H1 (cell line): ENCODE data around the gene HDLBP. TPM values are rescaled to one million over a fixed set of nuclear protein-coding genes. Genes with fewer than 3 reads are reported as not detected.

ENCODE experiments used
- CTCF ChIA-PET: fragments of 300-600 bp; sonication (Branson Sonifier 250); formaldehyde crosslinking; loops from one replicate; lab custom pipeline; 2021; ENCODE audit not compliant: partially characterized antibody; lab: Charles Lee
- POLR2A ChIA-PET: fragments of 300-600 bp; sonication (Branson Sonifier 250); formaldehyde crosslinking; loops from one replicate; lab custom pipeline; 2021; ENCODE audit warnings: inconsistent platforms; ENCODE audit not compliant: partially characterized antibody; lab: Charles Lee
- DNase-seq, 2 experiments: peaks; one replicate each; pipeline versions ENCODE4 v3.0.0 to v3.0.0-alpha.2; 2010 to 2022; ENCODE audit warnings: low spot score in 2 of 2, low read depth in 1 of 2, mixed read lengths in 1 of 2
- FAIRE-seq: peaks from 2 replicates; lab custom pipeline; 2011; peaks lifted over from hg19 to GRCh38; lab: Jason Lieb, UNC
- H2AFZ ChIP-seq: 2 replicates; pipeline ENCODE4 v1.8.1; 2012; ENCODE audit warnings: low read length, inconsistent platforms
- H2AK5ac ChIP-seq: 2 replicates; pipeline ENCODE4 v1.6.1; 2013; ENCODE audit warnings: low read depth, low read length
- H2BK120ac ChIP-seq: replicated peaks from 2 replicates; pipeline ENCODE3; 2013; ENCODE audit warnings: low read depth, low read length, inconsistent platforms
- H2BK12ac ChIP-seq: 2 replicates; pipeline ENCODE4 v1.6.1; 2013; ENCODE audit warnings: low read depth, low read length
- H2BK15ac ChIP-seq: 2 replicates; pipeline ENCODE4 v1.6.1; 2013; ENCODE audit warnings: low read length
- H2BK20ac ChIP-seq: 2 replicates; pipeline ENCODE4 v1.6.1; 2013; ENCODE audit warnings: low read length
- H2BK5ac ChIP-seq: 2 replicates; pipeline ENCODE4 v1.6.1; 2013; ENCODE audit warnings: low read depth, low read length
- H3K14ac ChIP-seq: 2 replicates; pipeline ENCODE4 v1.6.1; 2013; ENCODE audit warnings: inconsistent platforms; ENCODE audit not compliant: insufficient read length
- H3K18ac ChIP-seq: 2 replicates; pipeline ENCODE4 v1.6.1; 2013; ENCODE audit warnings: low read length; ENCODE audit errors: extremely low read depth
- H3K23ac ChIP-seq: 2 replicates; pipeline ENCODE4 v1.6.1; 2013; ENCODE audit warnings: inconsistent platforms; ENCODE audit not compliant: insufficient read length
- H3K23me2 ChIP-seq: 2 replicates; pipeline ENCODE4 v1.6.1; 2013; ENCODE audit warnings: low read depth, low read length
- H3K27ac ChIP-seq: 2 replicates; pipeline ENCODE4 v1.6.1; 2011; ENCODE audit warnings: low read depth, low read length, inconsistent platforms
- H3K27me3 ChIP-seq, 4 experiments: replicated peaks in 1 of 4; 1 replicate in 1 of 4; 2 replicates in 3 of 4; pipeline versions ENCODE4 v1.6.1 to v1.8.1; 2011 to 2013; ENCODE audit warnings: low read length in 3 of 4, mild to moderate bottlenecking in 3 of 4, inconsistent platforms in 2 of 4, mixed read lengths in 2 of 4, moderate library complexity in 1 of 4; ENCODE audit not compliant: control insufficient read depth in 3 of 4, insufficient read depth in 3 of 4; ENCODE audit errors: extremely low read depth in 1 of 4
- H3K36me3 ChIP-seq, 4 experiments: 2 replicates each; pipeline versions ENCODE4 v1.6.1 to v1.8.1; 2011 to 2013; ENCODE audit warnings: mild to moderate bottlenecking in 4 of 4, low read length in 3 of 4, moderate library complexity in 2 of 4, control low read depth in 1 of 4, inconsistent platforms in 1 of 4; ENCODE audit not compliant: insufficient read depth in 4 of 4, control insufficient read depth in 2 of 4
- H3K4ac ChIP-seq: replicated peaks from 2 replicates; pipeline ENCODE3; 2013; ENCODE audit warnings: low read length, low read depth, mixed read lengths, inconsistent platforms; ENCODE audit not compliant: insufficient read length
- H3K4me1 ChIP-seq, 4 experiments: replicated peaks in 1 of 4; 1 replicate in 1 of 4; 2 replicates in 3 of 4; pipeline versions ENCODE4 v1.6.1 to v1.8.1; 2011 to 2013; ENCODE audit warnings: low read length in 3 of 4, inconsistent platforms in 2 of 4, mixed read lengths in 1 of 4; ENCODE audit not compliant: insufficient read depth in 4 of 4, control insufficient read depth in 3 of 4
- H3K4me2 ChIP-seq, 2 experiments: 2 replicates each; pipeline versions ENCODE4 v1.6.1 to v1.8.1; 2011 to 2013; ENCODE audit warnings: low read depth in 2 of 2, low read length in 2 of 2, control low read depth in 1 of 2, inconsistent platforms in 1 of 2, mild to moderate bottlenecking in 1 of 2; ENCODE audit not compliant: insufficient read depth in 1 of 2
- H3K4me3 ChIP-seq, 4 experiments: fragments of 200-600, 300-600 bp in 1 of 4; sonication (generic), shearing (Covaris generic), sonication (Bioruptor Twin) in 1 of 4; 2 replicates each; pipeline versions ENCODE4 v1.5.1 to v1.8.1; 2011 to 2016; ENCODE audit warnings: low read length in 4 of 4, low read depth in 3 of 4, control low read depth in 2 of 4, inconsistent platforms in 2 of 4, mild to moderate bottlenecking in 2 of 4, mixed read lengths in 1 of 4, moderate library complexity in 1 of 4; ENCODE audit not compliant: insufficient read depth in 2 of 4; ENCODE audit errors: extremely low read depth in 1 of 4
- H3K56ac ChIP-seq: replicated peaks from 2 replicates; pipeline ENCODE3; 2013; ENCODE audit warnings: low read depth, mild to moderate bottlenecking, mixed read lengths, low read length, inconsistent platforms; ENCODE audit not compliant: insufficient read length
- H3K79me1 ChIP-seq: 2 replicates; pipeline ENCODE4 v1.6.1; 2013; ENCODE audit warnings: low read depth, low read length, control low read depth
- H3K79me2 ChIP-seq, 2 experiments: 2 replicates each; pipeline versions ENCODE4 v1.6.1 to v1.8.1; 2012 to 2013; ENCODE audit warnings: low read length in 2 of 2, mild to moderate bottlenecking in 2 of 2, inconsistent platforms in 1 of 2; ENCODE audit not compliant: insufficient read depth in 2 of 2, control insufficient read depth in 1 of 2
- H3K9ac ChIP-seq, 4 experiments: replicated peaks in 1 of 4; 1 replicate in 1 of 4; 2 replicates in 3 of 4; pipeline versions ENCODE4 v1.6.1 to v1.8.1; 2011 to 2013; ENCODE audit warnings: low read depth in 3 of 4, low read length in 3 of 4, control low read depth in 2 of 4, mild to moderate bottlenecking in 2 of 4, moderate library complexity in 2 of 4, inconsistent platforms in 1 of 4; ENCODE audit errors: extremely low read depth in 1 of 4
- H3K9me3 ChIP-seq, 2 experiments: 2 replicates each; pipeline versions ENCODE4 v1.6.1 to v1.8.1; 2012 to 2013; ENCODE audit warnings: mild to moderate bottlenecking in 2 of 2, moderate library complexity in 2 of 2, control low read depth in 1 of 2, inconsistent platforms in 1 of 2, low read depth in 1 of 2, low read length in 1 of 2, mixed read lengths in 1 of 2; ENCODE audit not compliant: insufficient read depth in 2 of 2
- H4K20me1 ChIP-seq, 2 experiments: replicated peaks in 1 of 2; 2 replicates each; pipeline versions ENCODE3 to v1.8.1; 2011 to 2013; ENCODE audit warnings: inconsistent platforms in 2 of 2, low read length in 2 of 2, mild to moderate bottlenecking in 1 of 2; ENCODE audit not compliant: insufficient read depth in 2 of 2, control insufficient read depth in 1 of 2
- H4K5ac ChIP-seq: 2 replicates; pipeline ENCODE4 v1.6.1; 2013; ENCODE audit warnings: low read length, low read depth, mixed read lengths, inconsistent platforms; ENCODE audit not compliant: insufficient read length
- H4K8ac ChIP-seq: 2 replicates; pipeline ENCODE4 v1.8.0; 2013; ENCODE audit warnings: mild to moderate bottlenecking, moderate library complexity, low read length, inconsistent platforms; ENCODE audit not compliant: insufficient read depth; ENCODE audit errors: extremely low read depth
- H4K91ac ChIP-seq: replicated peaks from 2 replicates; pipeline ENCODE3; 2013; ENCODE audit warnings: low read length, mixed read lengths, inconsistent platforms; ENCODE audit not compliant: insufficient read length
- CEBPB ChIP-seq: IDR thresholded peaks from 2 replicates; pipeline ENCODE4 v1.6.1; 2012; ENCODE audit warnings: low read depth, low read length
- JUND ChIP-seq: IDR thresholded peaks from 2 replicates; pipeline ENCODE4 v1.6.1; 2011; ENCODE audit warnings: mild to moderate bottlenecking, improper control_type of control experiment, low read length
- KDM1A ChIP-seq: fragments of 200-600, 300-600 bp; sonication (generic); IDR thresholded peaks from 2 replicates; pipeline ENCODE4 v1.7.1; 2016; ENCODE audit warnings: mild to moderate bottlenecking, low read length, borderline replicate concordance
- PHF8 ChIP-seq: fragments of 200-600 bp; sonication (generic); conservative IDR thresholded peaks from 2 replicates; pipeline ENCODE4 v1.7.1; 2012; ENCODE audit warnings: low read depth, mild to moderate bottlenecking, inconsistent platforms, low read length, moderate library complexity
- SIN3A ChIP-seq, 2 experiments: IDR thresholded peaks in 1 of 2; conservative IDR thresholded peaks in 1 of 2; 2 replicates each; pipeline ENCODE4 v1.6.1; 2011 to 2012; ENCODE audit warnings: low read length in 2 of 2, improper control_type of control experiment in 1 of 2, low read depth in 1 of 2, mild to moderate bottlenecking in 1 of 2
- WGBS, 2 experiments: shearing (Covaris generic) in 1 of 2; methylation state at CpG; one replicate each; pipeline versions ENCODE4 v1.1.6 to v1.1.7; 2013 to 2015; ENCODE audit warnings: low lambda C conversion rate in 2 of 2, mixed read lengths in 2 of 2, inconsistent platforms in 1 of 2, low coverage in 1 of 2, missing lambda C conversion rate in 1 of 2; ENCODE audit not compliant: insufficient replicate concordance in 2 of 2, insufficient coverage in 1 of 2, insufficient read length in 1 of 2; ENCODE audit errors: extremely low coverage in 1 of 2, missing lambda C conversion rate in 1 of 2; 5-methylcytosine and 5-hydroxymethylcytosine counted together
- polyA plus RNA-seq, 7 experiments: library from polyadenylated mRNA; depleted of rRNA in 3 of 7; stranded (reverse) in 5 of 7; unstranded in 2 of 7; fragments of >200 nt in 5 of 7; fragments of 200-250 nt in 2 of 7; gene quantifications; 1 replicate in 5 of 7; 2 replicates in 1 of 7; 4 replicates in 1 of 7; pipeline versions ENCODE4 v1.2.1 to v1.2.3, GENCODE V29; 2011 to 2013; ENCODE audit warnings: missing spikeins in 2 of 7, mixed read lengths in 2 of 7
- total RNA-seq: library from RNA; stranded (reverse); fragmentation: NEBNext Ultra II Directional; extraction: Animal tissue kit (Norgen Biotek cat#: 25700); gene quantifications from 2 replicates; pipeline ENCODE4 v1.2.1, GENCODE V29; 2021

Gene HDLBP
- total and polyA plus RNA-seq, 2 of the 8 experiments (the other 6 are each of a cell fraction or from before 2014, with no cell fraction given) = 185 to 360 TPM

DNA sequence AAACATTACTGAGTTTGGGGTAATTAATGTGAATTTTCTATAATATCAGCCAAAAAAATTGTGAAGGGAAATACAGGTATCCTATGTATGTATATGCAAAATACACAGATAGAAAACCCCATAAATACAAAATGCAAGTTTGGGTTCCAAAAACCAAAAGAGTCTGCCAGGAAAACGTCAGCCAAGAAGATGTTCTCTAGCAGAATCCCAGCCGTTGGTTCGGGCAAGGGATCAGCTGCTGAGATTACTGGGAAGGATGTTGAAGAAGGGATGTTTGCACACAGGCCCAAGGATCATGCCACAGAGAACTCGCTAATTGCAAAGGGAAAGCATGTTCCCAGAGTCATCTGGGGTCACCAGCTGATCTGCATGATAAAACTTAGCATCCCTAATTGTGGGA, 136.5 kb downstream of the HDLBP start:
- Histone ChIP-seq H4K8ac (no peak overlapping the region), H3K4me3 (no peak overlapping the region), H3K56ac (no peak overlapping the region), H4K91ac (no peak overlapping the region), H2AFZ (no peak overlapping the region), H3K79me2 (no peaks in the 10 kb centered on the region), H2BK12ac (no peak overlapping the region), H3K23ac (no peak overlapping the region), H3K9me3 (no peaks in the 10 kb centered on the region), H2AK5ac (no peak overlapping the region), H3K14ac (no peak overlapping the region), H3K27me3 (no peaks in the 10 kb centered on the region), H3K79me1 (no peaks in the 10 kb centered on the region), H2BK120ac (no peak overlapping the region), H3K4me1 (no peaks in the 10 kb centered on the region), H2BK15ac (no peak overlapping the region), H2BK5ac (no peak overlapping the region), H4K5ac (no peak overlapping the region), H3K23me2 (no peaks in the 10 kb centered on the region), H3K4ac (no peak overlapping the region), H4K20me1 (peaks cover 0 to 3% of the 10 kb centered on the region in 2 experiments), H2BK20ac (no peak overlapping the region), H3K4me2 (no peak overlapping the region), H3K18ac (no peak overlapping the region), H3K27ac (no peak overlapping the region), H3K9ac (no peak overlapping the region), H3K36me3 (no peaks in the 10 kb centered on the region)
- WGBS, 2 experiments = 69% methylated on average over 4 of the region's 4 CpGs; no CpG with 5 or more reads in 1 of the 2 experiments
- TF ChIP-seq SIN3A (conservative IDR thresholded peaks at IDR 0.05 in 1 of 2, IDR thresholded peaks at IDR 0.05 in 1 of 2; ENCODE audit: low read depth in 1 of 2, low read length in 2 of 2) (no peak), CEBPB (no peak), PHF8 (no peak), JUND (no peak), KDM1A (no peak)
- FAIRE-seq (no peak), DNase-seq (no peak)
- ChIA-PET POLR2A (no interaction called here), CTCF (interaction anchor here (0.6 to 1.6 kb wide), 3 partner anchors 18 to 704 kb away, joined by 3 read pairs; no protein-coding TSS in a partner anchor)
